ENCODE data around the gene STUB1.

Gene STUB1

DNA sequence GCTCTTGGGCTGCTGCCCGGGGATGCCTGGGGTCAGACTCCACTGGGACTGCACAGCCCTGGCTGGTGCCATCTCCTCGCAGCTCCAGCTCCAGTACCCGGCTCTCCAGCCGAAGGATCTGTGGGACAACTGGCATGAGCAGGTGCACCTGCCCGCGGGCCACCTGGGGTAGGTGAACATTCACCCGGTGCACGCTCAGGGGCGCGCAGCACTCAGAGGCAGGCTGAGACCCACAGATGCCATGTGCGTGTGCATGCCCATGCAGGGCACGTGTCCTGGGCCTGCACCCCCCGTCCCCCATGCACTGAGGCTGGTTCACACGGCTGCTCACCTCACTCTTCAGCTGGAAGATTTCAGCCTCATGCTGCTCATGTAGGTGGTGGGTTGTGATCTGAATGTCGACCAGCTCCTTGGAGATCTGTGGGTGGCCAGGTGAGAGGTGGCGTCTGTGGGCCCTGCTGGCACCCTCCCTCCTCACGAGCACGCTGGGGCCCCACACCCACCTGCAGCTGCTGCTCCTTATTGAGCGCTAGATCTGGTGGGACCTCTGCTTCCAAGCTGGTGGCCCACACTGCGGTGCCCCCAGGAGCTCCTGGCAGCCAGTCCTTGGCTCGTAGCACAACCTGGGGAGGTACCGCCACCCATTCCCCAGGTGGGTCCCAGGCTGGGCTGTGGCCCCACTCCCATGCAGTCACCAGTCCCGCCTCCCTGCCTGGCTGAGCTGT, 45.4 kb downstream of the STUB1 start:
- no peak overlapping the region for H3K4me3 ChIP-seq (replicated peaks; ENCODE audit: insufficient read depth, low read length)
- DNase-seq (ENCODE audit: low read depth in 1 of 2, low spot score in 1 of 2): no peak
- H3K27ac ChIP-seq (replicated peaks): no peak overlapping the region
- TF ChIP-seq, protein P1, sequence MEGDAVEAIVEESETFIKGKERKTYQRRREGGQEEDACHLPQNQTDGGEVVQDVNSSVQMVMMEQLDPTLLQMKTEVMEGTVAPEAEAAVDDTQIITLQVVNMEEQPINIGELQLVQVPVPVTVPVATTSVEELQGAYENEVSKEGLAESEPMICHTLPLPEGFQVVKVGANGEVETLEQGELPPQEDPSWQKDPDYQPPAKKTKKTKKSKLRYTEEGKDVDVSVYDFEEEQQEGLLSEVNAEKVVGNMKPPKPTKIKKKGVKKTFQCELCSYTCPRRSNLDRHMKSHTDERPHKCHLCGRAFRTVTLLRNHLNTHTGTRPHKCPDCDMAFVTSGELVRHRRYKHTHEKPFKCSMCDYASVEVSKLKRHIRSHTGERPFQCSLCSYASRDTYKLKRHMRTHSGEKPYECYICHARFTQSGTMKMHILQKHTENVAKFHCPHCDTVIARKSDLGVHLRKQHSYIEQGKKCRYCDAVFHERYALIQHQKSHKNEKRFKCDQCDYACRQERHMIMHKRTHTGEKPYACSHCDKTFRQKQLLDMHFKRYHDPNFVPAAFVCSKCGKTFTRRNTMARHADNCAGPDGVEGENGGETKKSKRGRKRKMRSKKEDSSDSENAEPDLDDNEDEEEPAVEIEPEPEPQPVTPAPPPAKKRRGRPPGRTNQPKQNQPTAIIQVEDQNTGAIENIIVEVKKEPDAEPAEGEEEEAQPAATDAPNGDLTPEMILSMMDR (IDR thresholded peaks at IDR 0.05; ENCODE audit: insufficient read depth, low read length): no peak
- TF ChIP-seq, protein P2, sequence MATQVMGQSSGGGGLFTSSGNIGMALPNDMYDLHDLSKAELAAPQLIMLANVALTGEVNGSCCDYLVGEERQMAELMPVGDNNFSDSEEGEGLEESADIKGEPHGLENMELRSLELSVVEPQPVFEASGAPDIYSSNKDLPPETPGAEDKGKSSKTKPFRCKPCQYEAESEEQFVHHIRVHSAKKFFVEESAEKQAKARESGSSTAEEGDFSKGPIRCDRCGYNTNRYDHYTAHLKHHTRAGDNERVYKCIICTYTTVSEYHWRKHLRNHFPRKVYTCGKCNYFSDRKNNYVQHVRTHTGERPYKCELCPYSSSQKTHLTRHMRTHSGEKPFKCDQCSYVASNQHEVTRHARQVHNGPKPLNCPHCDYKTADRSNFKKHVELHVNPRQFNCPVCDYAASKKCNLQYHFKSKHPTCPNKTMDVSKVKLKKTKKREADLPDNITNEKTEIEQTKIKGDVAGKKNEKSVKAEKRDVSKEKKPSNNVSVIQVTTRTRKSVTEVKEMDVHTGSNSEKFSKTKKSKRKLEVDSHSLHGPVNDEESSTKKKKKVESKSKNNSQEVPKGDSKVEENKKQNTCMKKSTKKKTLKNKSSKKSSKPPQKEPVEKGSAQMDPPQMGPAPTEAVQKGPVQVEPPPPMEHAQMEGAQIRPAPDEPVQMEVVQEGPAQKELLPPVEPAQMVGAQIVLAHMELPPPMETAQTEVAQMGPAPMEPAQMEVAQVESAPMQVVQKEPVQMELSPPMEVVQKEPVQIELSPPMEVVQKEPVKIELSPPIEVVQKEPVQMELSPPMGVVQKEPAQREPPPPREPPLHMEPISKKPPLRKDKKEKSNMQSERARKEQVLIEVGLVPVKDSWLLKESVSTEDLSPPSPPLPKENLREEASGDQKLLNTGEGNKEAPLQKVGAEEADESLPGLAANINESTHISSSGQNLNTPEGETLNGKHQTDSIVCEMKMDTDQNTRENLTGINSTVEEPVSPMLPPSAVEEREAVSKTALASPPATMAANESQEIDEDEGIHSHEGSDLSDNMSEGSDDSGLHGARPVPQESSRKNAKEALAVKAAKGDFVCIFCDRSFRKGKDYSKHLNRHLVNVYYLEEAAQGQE (IDR thresholded peaks at IDR 0.05; ENCODE audit: insufficient replicate concordance, low read depth): no peak
- TF ChIP-seq POLR2AphosphoS5 (IDR thresholded peaks at IDR 0.05; ENCODE audit: low read depth): peak; percentile 51; the same call in 1 of the 2 replicates
- TF ChIP-seq GABPA (IDR thresholded peaks at IDR 0.05; ENCODE audit: low read depth): no peak
- TF ChIP-seq SPI1 (IDR thresholded peaks at IDR 0.05; ENCODE audit: borderline replicate concordance, low read depth): no peak
- no peaks in the 10 kb centered on the region for H3K27me3 ChIP-seq (ENCODE audit: insufficient read depth, poor library complexity, severe bottlenecking)

DNA sequence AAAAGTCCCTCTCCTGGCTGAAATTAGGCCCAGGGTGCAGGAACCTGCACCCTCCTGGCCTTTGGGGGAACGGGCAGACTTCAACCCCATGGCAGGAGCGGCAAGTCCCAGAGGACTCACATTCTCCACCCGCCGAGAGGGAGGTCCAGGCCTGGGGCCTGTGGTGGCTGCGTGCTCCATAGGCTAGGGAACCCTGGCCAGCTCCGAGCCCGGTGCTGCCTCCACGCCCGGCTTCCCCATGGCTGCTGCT, 45.9 kb downstream of the STUB1 start:
- DNase-seq (ENCODE audit: low read depth in 1 of 2, low spot score in 1 of 2): no peak
- Histone ChIP-seq H3K27me3 (ENCODE audit: insufficient read depth, poor library complexity, severe bottlenecking) (no peaks in the 10 kb centered on the region), H3K4me3 (replicated peaks; ENCODE audit: insufficient read depth, low read length) (no peak overlapping the region), H3K27ac (replicated peaks) (no peak overlapping the region)
- TF ChIP-seq POLR2AphosphoS5 (IDR thresholded peaks at IDR 0.05; ENCODE audit: low read depth) (no peak), SPI1 (IDR thresholded peaks at IDR 0.05; ENCODE audit: borderline replicate concordance, low read depth) (no peak), GABPA (IDR thresholded peaks at IDR 0.05; ENCODE audit: low read depth) (no peak)
- TF ChIP-seq, protein P2 (IDR thresholded peaks at IDR 0.05; ENCODE audit: insufficient replicate concordance, low read depth): no peak
- TF ChIP-seq, protein P1 (IDR thresholded peaks at IDR 0.05; ENCODE audit: insufficient read depth, low read length): no peak

DNA sequence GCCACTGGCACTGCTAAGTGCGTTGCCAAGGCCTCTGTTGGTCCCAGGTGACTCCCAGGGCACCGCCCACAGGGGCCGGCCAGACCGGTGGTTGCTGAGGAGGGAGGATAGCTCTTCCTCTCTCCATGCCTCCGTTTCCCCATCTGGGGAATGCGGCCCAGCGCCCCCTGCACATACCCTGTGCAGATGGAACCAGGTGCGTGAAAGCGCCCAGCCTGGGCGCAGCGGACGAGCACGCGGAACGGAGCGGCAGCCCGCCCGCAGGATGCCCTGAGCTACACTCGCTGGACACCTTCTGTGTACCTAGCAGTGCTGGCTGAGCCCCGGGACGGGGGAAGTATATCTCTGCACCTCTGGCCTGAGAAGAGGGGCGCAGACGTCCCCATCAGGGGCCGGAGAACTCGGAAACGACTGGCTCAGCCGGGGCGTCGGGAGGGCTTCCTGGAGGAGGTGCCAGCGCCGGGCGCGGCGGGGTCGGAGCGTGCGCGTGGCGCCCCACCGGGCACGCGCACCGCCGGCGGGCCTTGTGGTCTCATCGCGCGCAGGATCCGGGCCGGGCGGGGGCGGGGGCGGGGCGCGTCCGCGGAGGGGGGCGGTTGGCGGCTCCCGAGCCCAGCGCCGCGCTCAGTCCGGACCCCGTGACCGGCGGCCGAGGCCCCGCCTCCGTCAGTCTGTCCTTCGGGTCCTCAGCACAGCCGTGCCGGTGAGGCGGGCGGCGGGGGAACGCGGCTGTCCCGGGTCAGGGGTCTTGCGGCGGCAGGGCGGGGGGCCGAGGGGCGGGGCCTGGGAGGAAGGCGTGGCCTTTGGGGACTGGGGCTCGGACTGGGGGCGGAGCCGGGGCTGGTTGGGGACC, 46.5 kb downstream of the STUB1 start, which contains the start of the genes CCDC78 and HAGHL:
CCDC78 (minus strand) TSS at position 6 of the 853 bp plus-strand sequence. CDS start 76 bp downstream, outside the sequence.
HAGHL (plus strand) TSS at position 669 of the 853 bp plus-strand sequence. CDS start 404 bp downstream, outside the sequence.
- DNase-seq (ENCODE audit: low read depth in 1 of 2, low spot score in 1 of 2): peak; percentile 62 to 72
- Histone ChIP-seq H3K4me3 (replicated peaks; ENCODE audit: insufficient read depth, low read length) (peak within 1 kb of the TSS; percentile 66), H3K27me3 (ENCODE audit: insufficient read depth, poor library complexity, severe bottlenecking) (no peaks in the 10 kb centered on the region), H3K27ac (replicated peaks) (peak within 1 kb of the TSS; percentile 65)
- TF ChIP-seq GABPA (IDR thresholded peaks at IDR 0.05; ENCODE audit: low read depth) (no peak), SPI1 (IDR thresholded peaks at IDR 0.05; ENCODE audit: borderline replicate concordance, low read depth) (no peak), POLR2AphosphoS5 (IDR thresholded peaks at IDR 0.05; ENCODE audit: low read depth) (no peak; the same call in 1 of the 2 replicates)
- TF ChIP-seq, protein P2 (IDR thresholded peaks at IDR 0.05; ENCODE audit: insufficient replicate concordance, low read depth): no peak
- TF ChIP-seq, protein P1 (IDR thresholded peaks at IDR 0.05; ENCODE audit: insufficient read depth, low read length): no peak
